Panc1 (cell line): ENCODE data around the gene PWP1.
"Not testable (repeated sequence)": the region's sequence is repeated elsewhere in the genome, so short reads cannot be mapped to it uniquely, and the experiment has no call there.

Source experiments
- POLR2AphosphoS5 ChIP-seq: IDR thresholded peaks from 2 replicates; pipeline ENCODE4 v1.6.1; 2012; ENCODE audit warnings: mild to moderate bottlenecking, low read depth, low read length, moderate library complexity
- SIN3A ChIP-seq: IDR thresholded peaks from 2 replicates; pipeline ENCODE4 v1.6.1; 2012; ENCODE audit warnings: low read depth, mild to moderate bottlenecking, low read length, moderate library complexity, borderline replicate concordance; ENCODE audit not compliant: insufficient read depth
- TCF7L2 ChIP-seq: IDR thresholded peaks from 2 replicates; pipeline ENCODE4 v1.6.1; 2011; ENCODE audit warnings: mild to moderate bottlenecking, low read depth, low read length, inconsistent platforms
- TF ChIP-seq, protein P1 (sequence below): fragments of 450-650 bp; IDR thresholded peaks from 2 replicates; pipeline ENCODE4 v1.5.1; 2017; ENCODE audit warnings: mild to moderate bottlenecking
- TF ChIP-seq, protein P2 (sequence below), 2 experiments: IDR thresholded peaks; 2 replicates each; pipeline ENCODE4 v1.6.1; 2011 to 2012; ENCODE audit warnings: low read depth in 2 of 2, control low read depth in 1 of 2, low read length in 1 of 2, mild to moderate bottlenecking in 1 of 2, moderate library complexity in 1 of 2; ENCODE audit not compliant: insufficient read depth in 1 of 2

DNA sequence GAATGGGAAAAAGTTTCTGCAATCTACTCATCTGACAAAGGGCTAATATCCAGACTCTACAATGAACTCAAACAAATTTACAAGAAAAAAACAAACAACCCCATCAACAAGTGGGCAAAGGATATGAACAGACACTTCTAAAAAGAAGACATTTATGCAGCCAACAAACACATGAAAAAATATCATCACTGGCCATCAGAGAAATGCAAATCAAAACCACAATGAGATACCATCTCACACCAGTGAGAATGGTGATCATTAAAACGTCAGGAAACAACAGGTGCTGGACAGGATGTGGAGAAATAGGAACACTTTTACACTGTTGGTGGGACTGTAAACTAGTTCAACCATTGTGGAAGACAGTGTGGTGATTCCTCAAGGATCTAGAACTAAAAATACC lies 41.7 kb downstream of the PWP1 start:
- TF ChIP-seq, protein P1, sequence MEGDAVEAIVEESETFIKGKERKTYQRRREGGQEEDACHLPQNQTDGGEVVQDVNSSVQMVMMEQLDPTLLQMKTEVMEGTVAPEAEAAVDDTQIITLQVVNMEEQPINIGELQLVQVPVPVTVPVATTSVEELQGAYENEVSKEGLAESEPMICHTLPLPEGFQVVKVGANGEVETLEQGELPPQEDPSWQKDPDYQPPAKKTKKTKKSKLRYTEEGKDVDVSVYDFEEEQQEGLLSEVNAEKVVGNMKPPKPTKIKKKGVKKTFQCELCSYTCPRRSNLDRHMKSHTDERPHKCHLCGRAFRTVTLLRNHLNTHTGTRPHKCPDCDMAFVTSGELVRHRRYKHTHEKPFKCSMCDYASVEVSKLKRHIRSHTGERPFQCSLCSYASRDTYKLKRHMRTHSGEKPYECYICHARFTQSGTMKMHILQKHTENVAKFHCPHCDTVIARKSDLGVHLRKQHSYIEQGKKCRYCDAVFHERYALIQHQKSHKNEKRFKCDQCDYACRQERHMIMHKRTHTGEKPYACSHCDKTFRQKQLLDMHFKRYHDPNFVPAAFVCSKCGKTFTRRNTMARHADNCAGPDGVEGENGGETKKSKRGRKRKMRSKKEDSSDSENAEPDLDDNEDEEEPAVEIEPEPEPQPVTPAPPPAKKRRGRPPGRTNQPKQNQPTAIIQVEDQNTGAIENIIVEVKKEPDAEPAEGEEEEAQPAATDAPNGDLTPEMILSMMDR = not testable (repeated sequence)
- not testable (repeated sequence) for TF ChIP-seq POLR2AphosphoS5, TCF7L2, SIN3A
- TF ChIP-seq, protein P2, sequence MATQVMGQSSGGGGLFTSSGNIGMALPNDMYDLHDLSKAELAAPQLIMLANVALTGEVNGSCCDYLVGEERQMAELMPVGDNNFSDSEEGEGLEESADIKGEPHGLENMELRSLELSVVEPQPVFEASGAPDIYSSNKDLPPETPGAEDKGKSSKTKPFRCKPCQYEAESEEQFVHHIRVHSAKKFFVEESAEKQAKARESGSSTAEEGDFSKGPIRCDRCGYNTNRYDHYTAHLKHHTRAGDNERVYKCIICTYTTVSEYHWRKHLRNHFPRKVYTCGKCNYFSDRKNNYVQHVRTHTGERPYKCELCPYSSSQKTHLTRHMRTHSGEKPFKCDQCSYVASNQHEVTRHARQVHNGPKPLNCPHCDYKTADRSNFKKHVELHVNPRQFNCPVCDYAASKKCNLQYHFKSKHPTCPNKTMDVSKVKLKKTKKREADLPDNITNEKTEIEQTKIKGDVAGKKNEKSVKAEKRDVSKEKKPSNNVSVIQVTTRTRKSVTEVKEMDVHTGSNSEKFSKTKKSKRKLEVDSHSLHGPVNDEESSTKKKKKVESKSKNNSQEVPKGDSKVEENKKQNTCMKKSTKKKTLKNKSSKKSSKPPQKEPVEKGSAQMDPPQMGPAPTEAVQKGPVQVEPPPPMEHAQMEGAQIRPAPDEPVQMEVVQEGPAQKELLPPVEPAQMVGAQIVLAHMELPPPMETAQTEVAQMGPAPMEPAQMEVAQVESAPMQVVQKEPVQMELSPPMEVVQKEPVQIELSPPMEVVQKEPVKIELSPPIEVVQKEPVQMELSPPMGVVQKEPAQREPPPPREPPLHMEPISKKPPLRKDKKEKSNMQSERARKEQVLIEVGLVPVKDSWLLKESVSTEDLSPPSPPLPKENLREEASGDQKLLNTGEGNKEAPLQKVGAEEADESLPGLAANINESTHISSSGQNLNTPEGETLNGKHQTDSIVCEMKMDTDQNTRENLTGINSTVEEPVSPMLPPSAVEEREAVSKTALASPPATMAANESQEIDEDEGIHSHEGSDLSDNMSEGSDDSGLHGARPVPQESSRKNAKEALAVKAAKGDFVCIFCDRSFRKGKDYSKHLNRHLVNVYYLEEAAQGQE (IDR thresholded peaks at IDR 0.05; ENCODE audit: insufficient read depth in 1 of 2, low read depth in 2 of 2, low read length in 1 of 2) = not testable (repeated sequence)
